ENCODE data around the gene FBXL17. TPM values are rescaled to one million over a fixed set of nuclear protein-coding genes. Genes with fewer than 3 reads are reported as not detected.

Gene FBXL17
- total RNA-seq, 1 experiment from 2014 or later, result 5.3 TPM

DNA sequence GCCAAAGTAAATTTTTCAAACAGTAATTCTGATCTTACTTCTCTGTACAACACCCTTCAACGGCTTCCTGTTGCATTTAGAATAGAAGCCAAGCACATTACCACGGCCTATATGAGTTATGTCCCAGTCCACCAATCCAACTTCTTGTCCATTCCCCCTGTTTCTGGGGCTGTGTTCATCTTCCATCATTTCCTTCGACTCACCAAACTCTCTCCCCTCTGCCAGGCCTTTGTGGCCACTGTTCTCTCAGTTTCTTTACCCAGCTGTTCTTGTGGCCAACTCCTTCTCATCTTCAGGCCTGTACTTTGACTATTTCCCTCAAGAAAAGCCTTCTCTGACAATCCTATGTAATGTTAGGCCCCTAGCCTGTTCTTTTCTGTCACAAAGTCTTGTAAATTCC is 451.8 kb downstream of the FBXL17 start:
- Histone ChIP-seq H3K27me3 (ENCODE audit: insufficient read depth, low read length) (no peaks in the 10 kb centered on the region), H2BK120ac (ENCODE audit: low read depth, low read length, poor library complexity, severe bottlenecking) (no peak overlapping the region), H2BK12ac (ENCODE audit: insufficient read length, low read depth, low read length) (no peak overlapping the region), H3K27ac (ENCODE audit: insufficient read length, low read depth, low read length) (no peak overlapping the region), H3T11ph (ENCODE audit: low read length) (no peak overlapping the region), H3K9me3 (ENCODE audit: control insufficient read depth, low read depth, low read length) (no peaks in the 10 kb centered on the region), H4K20me1 (ENCODE audit: control insufficient read depth, insufficient read depth, insufficient read length) (no peaks in the 10 kb centered on the region), H3K9ac (ENCODE audit: extremely low read depth, insufficient read length, low read length) (no peak overlapping the region), H3K79me1 (ENCODE audit: insufficient read depth, low read depth, low read length, poor library complexity, severe bottlenecking) (no peaks in the 10 kb centered on the region), H3K79me2 (ENCODE audit: insufficient read depth, low read length) (no peaks in the 10 kb centered on the region), H3K56ac (ENCODE audit: insufficient read length, low read depth, low read length) (no peak overlapping the region), H4K8ac (replicated peaks; ENCODE audit: insufficient read length, low read depth, low read length) (no peak overlapping the region), H3K4ac (ENCODE audit: low read depth, low read length) (no peak overlapping the region), H3K23ac (ENCODE audit: insufficient read length, low read depth, low read length) (no peak overlapping the region), H4K5ac (ENCODE audit: insufficient read length, low read depth, low read length) (no peak overlapping the region), H3K18ac (ENCODE audit: insufficient read length, low read depth, low read length) (no peak overlapping the region), H2BK20ac (ENCODE audit: low read depth, low read length, poor library complexity, severe bottlenecking) (no peak overlapping the region), H2BK5ac (ENCODE audit: insufficient read length, low read length) (no peak overlapping the region), H2AFZ (ENCODE audit: low read length) (no peak overlapping the region), H3K4me1 (ENCODE audit: insufficient read depth, low read length) (no peaks in the 10 kb centered on the region), H3K14ac (ENCODE audit: insufficient read depth, low read length) (no peak overlapping the region), H4K91ac (ENCODE audit: insufficient read length, low read depth, low read length) (no peak overlapping the region), H2BK15ac (ENCODE audit: low read depth, low read length) (no peak overlapping the region), H3K23me2 (ENCODE audit: insufficient read length, low read depth, low read length, poor library complexity, severe bottlenecking) (no peaks in the 10 kb centered on the region), H2AK5ac (ENCODE audit: insufficient read length, low read length) (no peak overlapping the region), H3K4me2 (ENCODE audit: insufficient read depth, insufficient read length, low read length) (no peak overlapping the region)
- H3K27ac Mint-ChIP-seq, result 0 out of 7 replicates have a peak overlapping the region, but pooled peaks of 1 of the 3 experiments have one; percentile 50
- peaks cover 30 to 33% of the 10 kb centered on the region in 2 experiments for H3K4me1 Mint-ChIP-seq
- H3K27me3 Mint-ChIP-seq (ENCODE audit: low read depth), result no peaks in the 10 kb centered on the region
- DNase-seq, result no peak
- TF ChIP-seq, protein P1, sequence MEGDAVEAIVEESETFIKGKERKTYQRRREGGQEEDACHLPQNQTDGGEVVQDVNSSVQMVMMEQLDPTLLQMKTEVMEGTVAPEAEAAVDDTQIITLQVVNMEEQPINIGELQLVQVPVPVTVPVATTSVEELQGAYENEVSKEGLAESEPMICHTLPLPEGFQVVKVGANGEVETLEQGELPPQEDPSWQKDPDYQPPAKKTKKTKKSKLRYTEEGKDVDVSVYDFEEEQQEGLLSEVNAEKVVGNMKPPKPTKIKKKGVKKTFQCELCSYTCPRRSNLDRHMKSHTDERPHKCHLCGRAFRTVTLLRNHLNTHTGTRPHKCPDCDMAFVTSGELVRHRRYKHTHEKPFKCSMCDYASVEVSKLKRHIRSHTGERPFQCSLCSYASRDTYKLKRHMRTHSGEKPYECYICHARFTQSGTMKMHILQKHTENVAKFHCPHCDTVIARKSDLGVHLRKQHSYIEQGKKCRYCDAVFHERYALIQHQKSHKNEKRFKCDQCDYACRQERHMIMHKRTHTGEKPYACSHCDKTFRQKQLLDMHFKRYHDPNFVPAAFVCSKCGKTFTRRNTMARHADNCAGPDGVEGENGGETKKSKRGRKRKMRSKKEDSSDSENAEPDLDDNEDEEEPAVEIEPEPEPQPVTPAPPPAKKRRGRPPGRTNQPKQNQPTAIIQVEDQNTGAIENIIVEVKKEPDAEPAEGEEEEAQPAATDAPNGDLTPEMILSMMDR (conservative IDR thresholded peaks at IDR 0.05), result no peak
- H3K36me3 Mint-ChIP-seq (ENCODE audit: insufficient read depth in 1 of 3, low read depth in 3 of 3), result no peaks in the 10 kb centered on the region; a peak in 1 of 7 replicates
- no peak overlapping the region for H3K4me3 Mint-ChIP-seq
- H3K9me3 Mint-ChIP-seq, result no peaks in the 10 kb centered on the region
- no CpG with 5 or more reads among the region's 3 CpGs for WGBS (ENCODE audit: extremely low coverage, insufficient read length, low lambda C conversion rate)
